ENCODE data around the gene NQO2.
A peak's percentile ranks its signal among the peaks of the same experiment; 100 is the strongest.
"Not testable (repeated sequence)": the region's sequence is repeated elsewhere in the genome, so short reads cannot be mapped to it uniquely, and the experiment has no call there.

Gene NQO2

GRCh38 chr6:3016473-3017280, 17.0 kb downstream of the NQO2 start:
- no peak for DNase-seq

DNA sequence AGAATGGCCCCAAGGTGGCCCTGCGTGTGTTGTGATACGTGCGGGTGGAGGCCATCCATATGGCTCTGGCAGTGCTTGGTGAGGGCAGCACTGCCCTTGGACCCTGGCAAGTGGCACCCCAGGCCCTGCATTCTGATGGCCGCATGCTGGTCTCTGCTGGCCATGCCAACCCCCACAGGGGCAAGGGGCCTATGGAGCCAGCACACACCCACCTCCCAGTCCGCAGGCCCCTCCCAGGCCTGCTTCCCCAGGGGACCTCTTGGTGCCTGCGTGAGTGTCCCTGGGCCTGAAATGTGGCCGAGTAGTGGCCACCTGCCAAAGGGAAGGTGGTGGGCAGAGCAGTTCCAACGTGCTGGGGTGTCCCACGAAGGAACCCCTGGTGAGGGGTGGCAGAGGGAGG, 17.6 kb downstream of the NQO2 start:
- no peak for DNase-seq

DNA sequence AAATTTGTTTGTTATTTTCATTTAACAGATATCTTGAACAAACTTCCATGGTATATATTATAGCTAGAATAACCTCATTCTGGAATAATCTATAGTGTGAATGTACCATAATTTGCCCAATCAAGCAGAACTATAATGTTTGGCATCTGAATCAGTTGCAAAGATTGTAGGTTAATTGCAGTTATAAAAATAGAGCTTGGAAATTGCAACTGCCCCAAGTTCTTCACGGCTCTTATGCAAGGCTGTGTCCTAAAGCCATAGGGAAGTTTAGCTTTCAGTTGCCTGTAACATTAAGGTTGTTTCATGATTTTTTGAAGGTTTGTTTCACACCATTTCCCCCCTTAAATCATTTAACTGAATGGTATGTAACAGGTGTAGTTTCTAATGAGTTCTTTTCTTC, 19.4 kb downstream of the NQO2 start:
- DNase-seq = no peak

- DNase-seq = no peak
Measured at GRCh38 chr6:3019749-3020320, 20.1 kb downstream of the NQO2 start.

DNA sequence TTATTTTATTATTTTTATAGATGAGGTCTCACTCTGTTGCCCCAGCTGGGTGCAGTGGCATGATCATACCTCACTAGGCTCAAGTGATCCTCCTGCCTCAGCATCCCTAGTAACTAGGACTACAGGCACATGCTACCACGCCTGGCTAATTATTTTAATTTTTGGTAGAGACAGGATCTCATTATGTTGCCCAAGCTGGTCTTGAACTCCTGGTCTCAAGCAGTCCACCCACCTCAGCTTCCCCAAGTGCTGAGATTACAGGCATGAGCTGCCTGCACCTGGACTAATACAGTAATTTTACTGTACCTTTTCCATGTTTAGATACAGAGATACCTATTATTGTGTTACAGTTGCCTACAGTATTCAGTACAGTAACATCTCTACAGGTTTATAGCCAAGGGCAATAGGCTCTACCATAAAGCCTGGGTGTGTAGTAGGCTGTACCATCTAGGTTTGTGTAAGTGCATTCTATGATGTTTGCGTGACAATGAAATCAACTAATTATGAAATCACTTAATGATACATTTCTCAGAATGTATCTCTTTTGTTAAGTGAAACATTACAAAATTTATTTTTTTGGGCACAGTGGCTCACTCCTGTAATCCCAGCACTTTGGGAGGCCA, 21.4 kb downstream of the NQO2 start:
- not testable (repeated sequence) for DNase-seq

GRCh38 chr6:3022765-3023662, 23.3 kb downstream of the NQO2 start:
- DNase-seq = no peak

GRCh38 chr6:3023663-3024483, 24.2 kb downstream of the NQO2 start:
- DNase-seq = no peak

GRCh38 chr6:3026791-3027626, 27.3 kb downstream of the NQO2 start:
- DNase-seq = no peak

DNA sequence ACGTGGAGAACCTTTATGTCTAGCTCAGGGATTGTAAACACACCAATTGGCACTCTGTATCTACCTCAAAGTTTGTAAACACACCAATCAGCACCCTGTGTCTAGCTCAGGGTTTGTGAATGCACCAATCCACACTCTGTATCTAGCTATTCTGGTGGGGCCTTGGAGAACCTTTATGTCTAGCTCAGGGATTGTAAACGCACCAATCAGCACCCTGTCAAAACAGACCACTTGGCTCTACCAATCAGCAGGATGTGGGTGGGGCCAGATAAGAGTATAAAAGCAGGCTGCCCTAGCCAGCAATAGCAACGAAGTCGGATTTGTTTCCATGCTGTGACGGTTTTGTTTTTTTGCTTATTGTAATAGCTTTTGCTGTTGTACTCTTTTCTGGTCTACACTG, 28.5 kb downstream of the NQO2 start:
- not testable (repeated sequence) for DNase-seq

DNA sequence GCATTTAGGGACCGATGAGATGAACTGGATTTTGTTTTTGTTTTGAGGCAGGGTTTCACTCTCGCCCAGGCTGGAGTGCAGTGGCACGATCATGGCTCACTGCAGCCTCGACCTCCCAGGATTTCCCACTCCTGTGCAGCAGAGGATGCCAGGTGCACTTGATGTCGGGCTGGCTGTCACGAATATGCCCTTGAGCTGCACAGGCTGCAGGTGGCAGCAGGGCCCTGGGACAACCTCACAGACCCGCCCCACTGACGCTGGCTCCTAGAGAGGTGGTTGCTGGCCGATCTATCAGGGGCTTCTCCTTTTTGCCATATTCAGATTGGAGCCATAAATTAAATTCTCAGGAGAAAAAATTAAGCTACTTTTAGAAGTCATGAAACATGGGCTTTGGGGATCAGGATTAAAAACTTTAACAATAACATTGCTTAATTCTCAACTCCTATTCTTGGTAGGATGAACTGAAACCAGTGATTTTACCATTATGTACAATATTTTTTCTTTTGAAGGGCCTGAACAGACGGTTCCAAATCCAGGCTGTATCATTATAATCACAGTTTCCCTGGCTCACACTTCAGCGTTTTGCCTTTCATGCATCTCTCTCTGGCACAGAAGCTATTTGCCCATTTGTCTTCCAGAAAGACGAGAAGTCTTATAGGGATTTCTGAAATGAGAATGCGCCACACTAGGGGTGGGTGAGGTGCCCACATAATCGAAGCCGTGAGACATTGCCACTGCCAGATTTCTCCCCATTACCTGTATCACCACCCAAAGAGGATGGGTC, 32.4 kb downstream of the NQO2 start:
- DNase-seq = no peak

DNA sequence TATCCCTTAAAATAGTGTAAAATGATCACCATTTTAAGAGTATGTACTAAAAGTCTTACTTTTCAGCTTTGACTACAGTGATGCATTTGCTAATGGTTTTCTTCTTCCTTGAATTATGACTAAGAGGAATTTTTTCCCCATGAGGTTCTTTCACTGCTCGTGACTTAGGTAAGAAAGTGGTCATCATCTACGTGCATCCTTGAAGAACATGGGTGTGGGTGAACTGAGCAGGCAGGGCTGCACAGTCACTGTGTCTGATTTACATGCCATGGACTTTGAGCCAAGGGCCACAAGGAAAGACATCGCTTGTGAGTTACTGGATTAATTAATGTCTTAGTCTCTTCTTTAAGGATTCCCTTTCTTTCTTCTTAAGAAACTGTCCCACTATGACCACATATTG, 33.3 kb downstream of the NQO2 start:
- no peak for DNase-seq

DNA sequence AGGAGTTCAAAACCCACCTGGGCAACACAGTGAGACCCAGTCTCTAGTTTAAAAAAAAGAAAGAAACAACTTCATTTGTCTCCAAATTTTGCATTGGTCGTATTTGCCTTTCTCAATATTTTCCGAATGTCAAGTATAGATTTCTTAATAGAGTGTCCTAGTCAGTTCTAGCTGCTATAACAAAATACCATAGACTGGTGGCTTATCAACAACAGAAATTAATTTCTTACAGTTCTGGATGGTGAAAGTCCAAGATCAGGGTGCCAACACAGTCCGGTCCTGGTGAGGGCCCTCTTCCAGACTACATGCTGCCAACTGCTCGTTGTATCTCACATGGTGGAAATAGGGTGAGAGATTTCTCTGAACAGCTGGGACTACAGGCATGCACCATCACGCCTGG, 34.0 kb downstream of the NQO2 start:
- no peak for DNase-seq

DNA sequence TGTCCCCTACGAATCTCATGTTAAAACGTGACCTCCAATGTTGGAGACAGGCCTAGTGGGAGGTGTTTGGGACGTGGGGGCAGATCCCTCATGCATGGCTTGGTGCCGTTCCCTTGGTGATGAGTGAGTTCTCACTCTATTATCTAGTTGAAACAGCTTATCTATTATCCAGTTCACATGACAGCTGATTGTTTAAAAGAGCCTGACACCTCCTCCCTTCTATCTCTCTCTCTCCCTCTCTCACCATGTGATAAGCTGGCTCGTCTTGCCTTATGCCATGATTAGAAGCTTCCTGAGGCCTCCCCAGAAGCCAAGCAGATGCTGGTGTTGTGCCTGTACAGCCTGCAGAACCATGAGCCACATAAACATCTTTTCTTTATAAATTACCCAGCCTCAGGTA, 35.7 kb downstream of the NQO2 start:
- no peak for DNase-seq

DNA sequence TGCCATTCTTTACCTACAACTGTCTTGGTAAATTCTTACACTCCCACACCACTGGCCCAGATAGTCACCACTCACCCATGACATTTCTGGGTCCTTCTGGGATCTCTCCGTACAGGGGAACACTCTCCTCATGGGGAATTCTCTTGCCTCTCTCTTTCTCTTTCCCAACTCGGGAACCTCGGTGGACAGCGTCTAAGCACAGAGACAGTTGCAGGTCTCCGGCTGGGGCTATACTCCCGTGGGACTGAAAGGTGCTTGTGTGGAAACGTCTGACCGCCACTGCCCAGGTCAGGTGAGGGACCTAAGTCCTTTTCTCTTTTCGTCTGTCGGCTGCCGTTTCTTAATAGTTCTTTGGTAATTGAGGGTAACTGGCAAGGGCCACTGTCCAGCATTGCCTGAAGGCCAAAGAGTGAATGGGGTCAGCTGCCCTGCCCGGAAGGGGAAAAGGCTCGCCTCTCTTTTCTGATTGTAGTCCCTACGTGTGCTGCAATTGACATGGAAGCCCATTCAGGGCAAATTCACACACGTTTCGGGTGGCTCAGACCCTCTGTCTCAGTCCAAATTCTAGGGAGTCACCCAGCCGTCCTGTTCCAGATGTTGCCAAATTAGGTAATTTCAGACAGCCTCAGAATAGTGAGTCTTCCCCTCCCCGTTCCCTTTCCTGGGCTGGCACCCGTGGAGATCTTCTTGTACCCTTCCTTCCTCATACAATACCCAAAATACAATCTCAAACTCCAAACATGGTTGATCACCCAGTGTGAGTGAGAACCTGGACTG, 37.4 kb downstream of the NQO2 start:
- no peak for DNase-seq

DNA sequence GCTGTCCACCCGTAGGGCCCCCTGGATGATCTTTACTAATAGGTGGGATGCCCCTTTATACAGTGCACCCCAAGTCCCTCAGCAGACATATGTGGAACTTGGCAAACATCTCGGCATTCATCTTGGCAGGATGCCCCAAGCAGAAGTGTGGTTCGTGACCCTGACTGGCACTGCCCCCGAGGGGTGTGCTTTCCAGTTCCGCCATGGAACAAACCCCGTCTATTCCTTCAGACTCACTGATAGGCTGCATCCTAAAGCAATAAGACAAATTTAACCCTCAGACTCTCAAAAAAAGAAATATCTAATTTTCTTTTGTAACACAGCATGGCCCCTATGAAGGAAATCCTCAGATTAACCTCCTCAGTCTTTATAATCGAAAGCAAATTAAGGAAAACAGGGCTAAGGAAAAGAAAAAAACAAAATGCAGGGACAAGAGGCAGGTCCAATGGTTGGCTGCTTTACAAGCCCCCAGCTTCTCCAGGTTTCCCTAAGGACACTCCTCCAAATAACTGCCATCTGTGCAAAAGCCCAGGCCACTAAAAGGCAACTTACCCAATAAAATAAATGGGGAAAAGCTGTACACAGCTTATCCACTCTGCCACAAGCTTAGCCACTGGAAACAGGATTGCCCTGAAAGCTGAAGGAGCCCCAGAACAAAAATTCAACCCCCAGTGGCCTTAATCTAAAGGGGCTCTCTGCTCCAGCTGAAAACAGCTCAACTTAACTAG, 38.1 kb downstream of the NQO2 start:
- DNase-seq = no peak

- peak; percentile 35 for DNase-seq
Measured at GRCh38 chr6:3039384-3039783, 39.7 kb downstream of the NQO2 start.

- DNase-seq = no peak
Measured at GRCh38 chr6:3041147-3041546, 41.5 kb downstream of the NQO2 start.

DNA sequence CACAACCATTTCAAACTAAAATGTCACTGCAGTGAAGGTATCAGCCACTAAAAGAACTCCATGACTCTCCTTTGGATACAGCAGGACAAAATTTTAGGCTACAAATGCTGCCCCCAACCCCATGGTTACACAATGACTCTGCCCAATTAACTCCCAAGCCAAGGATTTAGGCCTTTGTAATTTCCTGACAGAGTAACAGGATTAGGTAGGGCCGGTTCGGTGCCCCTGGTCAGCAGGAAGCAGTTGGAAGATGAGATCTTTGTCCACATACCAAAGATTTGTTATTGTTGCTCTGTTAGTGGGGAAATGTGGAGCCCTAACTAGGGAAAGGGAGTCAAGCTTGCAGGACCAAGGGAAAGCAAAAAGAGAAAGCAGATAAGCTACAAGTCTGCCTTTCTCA, 41.9 kb downstream of the NQO2 start:
- no peak for DNase-seq

DNA sequence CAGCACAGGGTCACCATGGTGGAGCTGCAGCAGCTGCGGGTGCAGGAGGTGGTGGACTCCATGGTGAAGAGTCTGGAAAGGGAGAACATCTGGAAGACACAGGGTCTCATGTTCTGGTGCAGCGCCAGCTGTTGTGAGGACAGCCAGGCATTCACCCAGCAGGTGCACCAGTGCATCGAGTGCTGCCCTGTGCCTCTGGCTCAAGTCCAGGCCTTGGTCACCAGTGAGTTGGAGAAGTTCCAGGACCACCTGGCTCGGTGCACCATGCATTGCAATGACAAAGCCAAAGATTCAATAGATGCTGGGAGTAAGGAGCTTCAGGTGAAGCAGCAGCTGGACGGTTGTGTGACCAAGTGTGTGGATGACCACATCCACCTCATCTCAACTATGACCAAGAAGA, 45.7 kb downstream of the NQO2 start:
- DNase-seq = no peak

Measured in NCI-H2081 treated with DMSO at 0.1 percent for 48 hours (cell line).